SIG-M5 treated with dmso at 0.1 percent for 504 hours (cell line): Measurements from ENCODE around the gene MED10.

ENCODE experiments used
- DNase-seq: peaks from one replicate; lab custom pipeline; 2025; ENCODE audit not compliant: unreplicated experiment; lab: John Stamatoyannopoulos, UW

MED10 gene, protein sequence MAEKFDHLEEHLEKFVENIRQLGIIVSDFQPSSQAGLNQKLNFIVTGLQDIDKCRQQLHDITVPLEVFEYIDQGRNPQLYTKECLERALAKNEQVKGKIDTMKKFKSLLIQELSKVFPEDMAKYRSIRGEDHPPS

GRCh38 chr5:6377905-6378765 is at the start of gene MED10:
Gene MED10, minus strand, starts transcription at chr5:6378547. Its CDS starts 64 bp downstream, at chr5:6378483.
- DNase-seq: peak; percentile 91

DNA sequence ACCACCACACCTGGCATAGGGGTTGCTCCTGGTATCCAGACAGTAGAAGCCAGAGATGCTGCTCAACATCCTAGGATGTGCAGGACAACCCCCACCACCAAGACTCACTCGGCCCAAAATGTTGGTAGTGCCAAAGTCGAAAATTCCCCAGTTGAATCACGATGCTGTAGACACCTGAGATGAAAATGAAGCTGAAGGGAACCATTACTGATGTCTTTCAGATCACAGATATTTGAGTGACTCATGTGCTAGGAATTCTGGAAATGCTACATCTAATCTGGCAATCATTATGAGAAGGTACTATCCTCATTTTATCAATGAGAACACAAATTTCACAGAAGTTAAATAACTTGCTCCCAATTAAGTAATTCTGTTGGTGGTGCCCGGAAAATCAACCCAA is 49.3 kb upstream of the MED10 start:
- no peak for DNase-seq

GRCh38 chr5:6424700-6425099 is 46.4 kb upstream of the MED10 start:
- DNase-seq: no peak

DNA sequence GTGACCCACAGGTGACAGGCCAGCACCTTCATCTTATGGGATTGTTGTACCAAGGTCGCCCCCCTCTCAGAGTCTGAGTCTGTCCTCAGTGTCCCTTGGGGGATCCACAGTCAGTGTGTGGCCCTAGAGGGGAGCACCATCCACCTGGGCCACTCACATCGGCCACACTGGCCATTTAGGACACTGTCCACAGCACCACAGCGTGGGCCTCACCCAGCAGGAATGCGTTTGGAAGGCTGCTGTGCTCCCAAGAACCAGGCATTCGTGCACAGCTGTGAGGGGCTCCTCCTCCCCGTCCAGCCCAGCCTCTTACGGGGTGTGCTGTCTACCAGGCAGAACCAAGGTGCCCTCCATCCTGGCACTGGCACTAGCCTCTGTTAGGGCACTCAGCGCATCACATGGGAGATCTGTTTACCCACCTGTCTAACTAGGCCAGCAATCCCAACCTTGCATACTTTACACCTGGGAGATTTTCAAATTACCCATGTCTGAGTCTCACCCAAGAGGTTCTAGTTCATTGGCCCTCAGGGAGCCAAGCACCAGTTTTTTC is 45.8 kb upstream of the MED10 start:
- no peak for DNase-seq

- no peak for DNase-seq
Observed at GRCh38 chr5:6423327-6424109, 45.2 kb upstream of the MED10 start.

DNA sequence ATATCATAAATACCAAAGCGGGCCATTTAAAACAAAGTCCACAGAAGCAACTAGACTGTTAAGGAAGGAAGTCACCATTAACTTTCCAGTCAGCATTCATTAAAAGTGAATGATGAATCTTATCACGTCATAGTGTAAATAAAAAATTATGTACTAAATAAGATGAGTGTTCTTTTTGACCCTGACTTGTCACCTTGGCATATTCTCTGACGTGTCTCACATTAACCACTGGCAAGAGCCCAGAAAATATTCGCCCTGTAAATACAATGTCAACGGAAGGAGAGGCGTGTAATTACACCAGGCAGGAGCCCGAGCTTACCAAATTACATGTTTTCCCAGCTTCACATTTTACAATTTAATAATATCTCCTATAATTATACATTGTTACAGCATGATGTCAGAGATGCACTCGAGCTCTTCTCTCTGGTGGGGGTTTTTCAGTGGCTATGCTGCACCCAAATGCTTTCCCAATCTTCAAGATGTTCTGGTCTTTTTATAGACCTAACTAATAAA is 41.0 kb upstream of the MED10 start:
- DNase-seq: no peak

DNA sequence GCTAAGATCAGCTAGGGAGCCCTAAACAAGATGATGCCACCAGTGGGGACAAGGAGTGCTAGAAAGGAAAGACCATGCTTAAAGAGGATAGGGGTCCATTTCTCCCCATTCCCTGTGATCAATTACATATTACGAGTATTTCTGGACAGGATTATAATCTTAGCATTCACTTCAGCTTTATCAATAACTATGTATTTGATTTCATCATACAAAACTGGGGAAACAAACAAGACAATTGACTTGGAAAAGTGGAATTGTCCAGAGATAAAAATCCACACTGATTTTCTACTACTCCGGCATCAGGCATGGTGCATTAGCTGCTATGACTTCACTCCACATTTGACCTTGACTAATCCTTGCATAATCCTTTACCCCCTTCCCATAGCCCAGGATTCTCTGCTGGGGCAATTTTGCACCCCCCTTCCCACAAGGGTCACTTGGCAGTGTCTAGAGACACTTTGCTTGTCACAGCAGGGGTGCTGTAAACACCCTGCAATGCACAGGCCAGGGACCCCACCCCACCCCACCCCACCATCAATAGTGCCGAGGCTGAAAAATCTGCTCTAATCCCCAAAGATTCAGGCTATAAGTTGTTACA is 40.4 kb upstream of the MED10 start:
- DNase-seq: no peak

DNA sequence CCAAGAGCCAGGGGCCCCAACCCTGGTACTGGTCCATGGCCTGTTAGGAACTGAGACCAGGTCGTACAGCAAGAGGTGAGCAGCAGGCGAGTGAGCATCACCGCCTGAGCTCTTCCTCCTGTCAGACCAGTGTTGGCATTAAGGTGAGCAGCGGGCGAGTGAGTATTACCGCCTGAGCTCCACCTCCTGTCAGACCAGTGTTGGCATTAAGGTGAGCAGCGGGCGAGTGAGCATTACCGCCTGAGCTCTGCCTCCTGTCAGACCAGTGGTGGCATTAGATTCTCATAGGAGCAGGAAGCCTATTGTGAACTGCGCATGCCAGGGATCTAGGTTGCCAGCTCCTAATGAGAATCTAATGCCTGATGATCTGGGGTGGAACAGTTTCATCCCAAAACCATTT is 39.3 kb upstream of the MED10 start:
- no peak for DNase-seq

GRCh38 chr5:6412811-6413210 is 34.5 kb upstream of the MED10 start:
- DNase-seq: no peak

DNA sequence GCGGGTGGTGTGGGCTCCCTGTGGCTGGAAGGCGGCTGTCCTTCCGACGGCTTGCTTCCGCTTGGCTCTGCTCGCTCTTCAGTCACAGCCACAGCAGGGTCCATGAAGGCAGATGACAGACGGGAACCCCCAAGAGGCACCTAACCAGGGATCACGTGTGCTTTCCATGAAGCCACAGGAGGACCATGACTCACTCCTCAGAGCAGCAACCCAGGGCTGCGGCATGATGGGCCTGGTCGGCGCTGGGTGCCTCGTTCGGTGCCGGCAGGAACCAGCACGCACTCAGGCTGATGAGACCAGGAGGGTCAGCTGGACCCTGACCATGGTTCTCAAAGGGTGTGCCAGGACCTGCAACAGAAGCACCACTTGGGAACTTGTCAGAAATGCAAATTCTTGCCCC is 32.8 kb upstream of the MED10 start:
- no peak for DNase-seq

DNA sequence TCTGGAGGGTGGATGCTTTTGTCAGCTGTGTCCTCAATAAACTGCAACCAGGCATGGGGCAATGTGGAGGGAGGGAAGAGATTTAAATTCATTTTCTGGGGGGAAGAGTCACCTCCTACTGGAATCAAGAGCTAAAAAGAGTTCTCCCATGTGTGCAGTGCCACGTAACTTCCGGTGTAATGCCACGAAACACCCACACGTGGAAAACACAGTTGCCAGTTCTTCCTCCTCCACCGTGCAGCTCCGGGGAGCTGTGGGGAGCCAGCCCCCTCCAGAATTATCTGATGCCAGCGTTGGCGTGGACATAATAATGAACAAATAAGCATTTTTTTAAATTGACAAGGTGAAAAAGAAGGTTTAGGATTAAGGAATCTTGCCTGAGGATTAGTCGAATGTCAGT is 32.1 kb upstream of the MED10 start:
- DNase-seq: no peak

DNA sequence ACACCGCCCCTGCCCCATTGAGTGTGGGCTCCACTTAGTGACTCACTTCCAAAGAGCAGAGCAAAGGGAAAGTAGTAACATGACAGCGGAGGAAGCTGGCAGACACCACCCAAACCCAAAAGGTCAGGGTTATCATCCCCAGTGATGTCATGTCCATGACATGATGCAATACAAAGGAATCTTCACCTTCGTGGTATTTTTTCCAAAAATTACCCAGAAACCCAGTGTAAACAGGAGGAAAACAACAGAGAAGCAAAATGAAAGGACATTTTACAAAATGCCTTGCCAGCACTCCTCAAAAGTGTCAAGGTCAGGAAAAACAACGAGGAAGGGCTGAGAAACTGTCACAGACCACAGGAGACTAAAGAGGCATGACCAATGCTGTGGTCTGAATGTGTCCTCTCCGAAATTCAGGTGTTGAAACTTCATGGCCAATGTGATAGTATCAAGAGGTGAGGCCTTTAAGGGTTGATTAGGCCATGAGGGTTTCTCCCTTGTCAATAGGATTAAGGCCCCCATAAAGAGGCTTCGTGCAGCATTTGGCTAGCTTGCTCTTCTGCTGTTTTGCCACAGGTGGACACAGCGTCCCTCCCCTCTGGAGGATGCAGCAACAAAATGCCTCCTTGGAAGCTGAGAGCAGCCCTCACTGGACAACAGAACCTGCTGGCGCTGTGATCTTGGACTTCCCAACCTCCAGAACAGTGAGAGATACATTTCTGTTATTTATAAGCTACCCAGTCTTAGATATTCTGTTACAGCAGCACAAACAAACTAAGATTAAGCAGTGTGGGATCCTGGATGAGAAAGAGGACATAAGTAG is 30.5 kb upstream of the MED10 start:
- no peak for DNase-seq

- no peak for DNase-seq
Observed at GRCh38 chr5:6408260-6408596, 29.9 kb upstream of the MED10 start.

DNA sequence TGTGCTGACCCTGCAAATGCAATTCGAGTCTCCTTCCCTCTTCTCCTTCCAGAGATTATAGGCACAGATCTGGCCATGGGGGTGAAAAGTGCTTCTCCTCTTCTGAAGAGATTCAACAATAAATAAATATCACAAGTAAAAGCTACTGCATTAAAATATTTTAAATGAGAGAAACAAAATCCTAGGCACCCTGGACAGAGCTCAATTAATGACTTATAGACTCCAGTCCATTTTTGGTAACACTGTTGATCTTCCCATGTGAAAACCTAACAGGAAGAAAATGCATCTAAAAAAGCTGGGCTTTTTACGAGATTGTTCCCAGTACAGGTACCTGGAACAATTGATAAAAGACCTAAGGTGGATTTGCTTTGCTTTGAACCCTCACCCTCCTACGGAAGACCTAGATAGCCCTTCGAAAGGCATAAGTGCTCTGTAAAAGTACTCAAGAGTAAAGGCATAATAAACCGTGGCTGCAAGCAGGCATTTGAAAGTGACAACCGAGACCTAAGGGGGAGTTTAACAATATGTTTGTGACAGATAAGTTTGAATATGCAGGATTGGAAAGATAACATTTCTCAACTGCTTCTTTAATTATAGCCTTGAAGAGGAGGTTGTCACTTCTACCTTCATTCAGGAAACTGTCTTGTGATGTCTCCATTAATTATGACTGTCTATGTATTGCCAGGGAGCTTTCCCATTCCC is 29.4 kb upstream of the MED10 start:
- no peak for DNase-seq

GRCh38 chr5:6405591-6405990 is 27.2 kb upstream of the MED10 start:
- no peak for DNase-seq

DNA sequence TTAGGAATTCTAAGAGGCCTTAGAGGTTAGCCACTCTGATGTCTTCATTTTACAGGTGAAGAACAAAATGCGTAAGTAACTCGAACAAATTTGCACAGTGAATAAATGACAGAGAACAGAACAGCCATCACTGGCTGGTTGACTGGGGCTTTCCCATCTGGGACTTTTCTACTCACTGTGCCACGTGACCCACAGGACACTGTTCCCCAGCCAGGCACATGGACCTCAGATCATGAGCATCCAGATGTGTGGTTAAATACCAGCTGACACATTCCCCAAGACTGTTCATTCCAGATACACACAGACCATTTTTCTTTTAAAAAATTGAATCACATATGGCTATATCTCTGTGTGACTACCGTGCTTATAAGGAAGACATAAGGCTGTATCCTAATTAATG is 25.8 kb upstream of the MED10 start:
- no peak for DNase-seq

DNA sequence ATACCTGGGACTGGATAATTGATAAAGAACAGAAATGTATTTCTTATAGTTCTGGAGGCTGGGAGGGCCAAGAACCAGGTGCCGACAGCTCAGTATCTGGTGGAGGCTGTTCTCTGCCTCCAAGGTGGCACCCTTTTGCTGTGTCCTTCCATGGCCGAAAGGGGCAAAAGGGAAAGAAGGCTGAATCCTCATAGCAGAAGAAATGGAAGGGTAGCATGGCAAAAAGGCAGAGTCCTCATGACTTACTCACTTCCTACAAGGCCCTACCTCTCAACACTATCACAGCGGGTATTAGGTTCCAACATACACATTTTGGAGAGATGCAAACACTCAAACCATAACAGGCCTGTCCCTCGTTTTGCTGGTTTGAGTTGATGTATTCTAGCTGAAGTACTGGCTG is 25.1 kb upstream of the MED10 start:
- DNase-seq: no peak

- DNase-seq: peak; percentile 33
Observed at GRCh38 chr5:6402939-6403338, 24.6 kb upstream of the MED10 start.

GRCh38 chr5:6401410-6401809 is 23.1 kb upstream of the MED10 start:
- DNase-seq: no peak
